GM12873 (cell line): ENCODE data around the gene TAF10.

Experiments used
- CTCF ChIP-seq: IDR thresholded peaks from 2 replicates; pipeline ENCODE4 v1.5.1; 2012; ENCODE audit warnings: low read depth, mild to moderate bottlenecking, moderate library complexity, low read length, control low read depth; ENCODE audit not compliant: insufficient read depth; ENCODE audit errors: missing control alignments

The TAF10 gene

GRCh38 chr11:6598555-6598954 lies 13.5 kb downstream of the TAF10 start:
- TF ChIP-seq CTCF = no peak

GRCh38 chr11:6596239-6596877 lies 15.7 kb downstream of the TAF10 start:
- TF ChIP-seq CTCF = no peak

GRCh38 chr11:6594142-6594768 lies 17.8 kb downstream of the TAF10 start:
- TF ChIP-seq CTCF = no peak

- TF ChIP-seq CTCF = no peak
Observed at GRCh38 chr11:6588018-6588417, 24.0 kb downstream of the TAF10 start.

GRCh38 chr11:6587360-6587953 lies 24.6 kb downstream of the TAF10 start:
- no peak for TF ChIP-seq CTCF

GRCh38 chr11:6586434-6587359 lies 25.3 kb downstream of the TAF10 start:
- no peak for TF ChIP-seq CTCF

GRCh38 chr11:6584528-6584927 lies 27.5 kb downstream of the TAF10 start:
- TF ChIP-seq CTCF = no peak
